ENCODE results near the gene IFT81. TPM values are rescaled to one million over a fixed set of nuclear protein-coding genes. Genes with fewer than 3 reads are reported as not detected.

Gene IFT81
- total RNA-seq, 1 donor from 2014 or later: 6.4 TPM

GRCh38 chr12:110229409-110229808 lies 105.3 kb downstream of the IFT81 start:
- intact Hi-C loops (cut with DNase I): loop anchor here (2.0 kb wide), 1 partner anchor 17 kb away; no protein-coding TSS in a partner anchor
- no peak for DNase-seq (ENCODE audit: low spot score)

GRCh38 chr12:110230655-110231054 lies 106.5 kb downstream of the IFT81 start:
- DNase-seq (ENCODE audit: low spot score): no peak
- intact Hi-C loops (cut with DNase I): no loop called here

- no peak for DNase-seq (ENCODE audit: low spot score)
- intact Hi-C loops (cut with DNase I): no loop called here
Measured at GRCh38 chr12:110233212-110233903, 109.2 kb downstream of the IFT81 start.

- intact Hi-C loops (cut with DNase I): no loop called here
- no peak for DNase-seq (ENCODE audit: low spot score)
Measured at GRCh38 chr12:110234331-110234751, 110.2 kb downstream of the IFT81 start.

- intact Hi-C loops (cut with DNase I): no loop called here
- no peak for DNase-seq (ENCODE audit: low spot score)
Measured at GRCh38 chr12:110234755-110235154, 110.6 kb downstream of the IFT81 start.

GRCh38 chr12:110235383-110235782 lies 111.2 kb downstream of the IFT81 start:
- no peak for DNase-seq (ENCODE audit: low spot score)
- intact Hi-C loops (cut with DNase I): no loop called here

GRCh38 chr12:110243227-110243626 lies 119.1 kb downstream of the IFT81 start:
- DNase-seq (ENCODE audit: low spot score): no peak
- intact Hi-C loops (cut with DNase I): loop anchor here (10.0 kb wide), 1 partner anchor 138 kb away; no protein-coding TSS in a partner anchor

- DNase-seq (ENCODE audit: low spot score): no peak
Measured at GRCh38 chr12:110244372-110244771, 120.2 kb downstream of the IFT81 start.

GRCh38 chr12:110244829-110245228 lies 120.7 kb downstream of the IFT81 start:
- intact Hi-C loops (cut with DNase I): loop anchor here (5.0 to 10.0 kb wide), 2 partner anchors 37 to 140 kb away; partner anchors contain the start of gene ATP2A2
- DNase-seq (ENCODE audit: low spot score): no peak

More at GRCh38 chr12:110244372-110244771, 120.2 kb downstream of the IFT81 start:
- intact Hi-C loops (cut with DNase I): loop anchor here (10.0 kb wide), 1 partner anchor 140 kb away; no protein-coding TSS in a partner anchor

- intact Hi-C loops (cut with DNase I): loop anchor here (5.0 to 10.0 kb wide), 2 partner anchors 37 to 141 kb away; partner anchors contain the start of gene ATP2A2
Measured at GRCh38 chr12:110245369-110245772, 121.2 kb downstream of the IFT81 start.

GRCh38 chr12:110246636-110247339 lies 122.6 kb downstream of the IFT81 start:
- intact Hi-C loops (cut with DNase I): loop anchor here (2.0 to 10.0 kb wide), 3 partner anchors 18 to 142 kb away; partner anchors contain the start of gene ATP2A2
- DNase-seq (ENCODE audit: low spot score): no peak

More at GRCh38 chr12:110245369-110245772, 121.2 kb downstream of the IFT81 start:
- DNase-seq (ENCODE audit: low spot score): no peak

GRCh38 chr12:110247340-110248095 lies 123.4 kb downstream of the IFT81 start:
- intact Hi-C loops (cut with DNase I): loop anchor here (2.0 to 10.0 kb wide), 3 partner anchors 19 to 143 kb away; partner anchors contain the start of gene ATP2A2
- DNase-seq (ENCODE audit: low spot score): no peak

GRCh38 chr12:110248096-110248447 lies 123.9 kb downstream of the IFT81 start:
- intact Hi-C loops (cut with DNase I): loop anchor here (5.0 to 10.0 kb wide), 2 partner anchors 34 to 143 kb away; partner anchors contain the start of gene ATP2A2
- no peak for DNase-seq (ENCODE audit: low spot score)

GRCh38 chr12:110249105-110249504 lies 124.9 kb downstream of the IFT81 start:
- intact Hi-C loops (cut with DNase I): loop anchor here (5.0 to 10.0 kb wide), 2 partner anchors 33 to 144 kb away; partner anchors contain the start of gene ATP2A2
- no peak for DNase-seq (ENCODE audit: low spot score)

- DNase-seq (ENCODE audit: low spot score): no peak
- intact Hi-C loops (cut with DNase I): loop anchor here (5.0 to 10.0 kb wide), 2 partner anchors 33 to 145 kb away; partner anchors contain the start of gene ATP2A2
Measured at GRCh38 chr12:110249716-110250225, 125.6 kb downstream of the IFT81 start.

- intact Hi-C loops (cut with DNase I): no loop called here
- DNase-seq (ENCODE audit: low spot score): no peak
Measured at GRCh38 chr12:110251381-110251780, 127.2 kb downstream of the IFT81 start.

GRCh38 chr12:110252716-110253115 lies 128.6 kb downstream of the IFT81 start:
- intact Hi-C loops (cut with DNase I): no loop called here

GRCh38 chr12:110253176-110253575 lies 129.0 kb downstream of the IFT81 start:
- intact Hi-C loops (cut with DNase I): no loop called here
- peak; percentile 84 for DNase-seq (ENCODE audit: low spot score)

More at GRCh38 chr12:110252716-110253115, 128.6 kb downstream of the IFT81 start:
- DNase-seq (ENCODE audit: low spot score): no peak

GRCh38 chr12:110254971-110255540 lies 130.9 kb downstream of the IFT81 start:
- DNase-seq (ENCODE audit: low spot score): no peak
- intact Hi-C loops (cut with DNase I): no loop called here

Measured in cardiac septum (tissue), 1 donor.